HG02943 (cell line): ENCODE data around the gene TJP2.
"Not testable (repeated sequence)": the region's sequence is repeated elsewhere in the genome, so short reads cannot be mapped to it uniquely, and the experiment has no call there.

Experiments
- ATAC-seq: cut with Tn5 transposase; IDR thresholded peaks from one replicate; pipeline ENCODE4 v1.9.1; 2021; ENCODE audit warnings: mild to moderate bottlenecking, low read depth, moderate library complexity; ENCODE audit not compliant: unreplicated experiment

TJP2 gene

GRCh38 chr9:69272212-69272611 is 98.1 kb downstream of the TJP2 start:
- no peak for ATAC-seq

DNA sequence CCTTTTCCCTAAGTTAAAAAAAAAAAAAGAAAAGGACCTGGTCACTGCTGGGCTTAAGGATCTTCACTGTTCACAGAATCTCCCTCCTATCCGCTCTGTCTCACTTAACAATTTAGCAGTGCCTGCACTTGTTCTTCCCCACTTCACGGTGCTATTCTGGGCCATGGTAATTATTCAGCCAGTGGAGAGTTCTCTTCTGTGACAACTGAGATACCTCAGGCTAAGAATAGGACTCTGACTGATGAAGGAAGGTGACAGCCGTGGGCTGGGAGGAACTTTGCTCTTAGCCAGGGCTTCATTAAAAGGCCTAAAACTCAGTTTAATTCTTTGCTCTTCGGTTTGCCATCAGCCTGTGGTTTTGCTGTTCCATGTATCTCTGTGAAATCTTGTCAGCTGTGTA is 99.1 kb downstream of the TJP2 start:
- no peak for ATAC-seq

GRCh38 chr9:69276775-69277174 is 102.7 kb downstream of the TJP2 start:
- ATAC-seq: no peak

DNA sequence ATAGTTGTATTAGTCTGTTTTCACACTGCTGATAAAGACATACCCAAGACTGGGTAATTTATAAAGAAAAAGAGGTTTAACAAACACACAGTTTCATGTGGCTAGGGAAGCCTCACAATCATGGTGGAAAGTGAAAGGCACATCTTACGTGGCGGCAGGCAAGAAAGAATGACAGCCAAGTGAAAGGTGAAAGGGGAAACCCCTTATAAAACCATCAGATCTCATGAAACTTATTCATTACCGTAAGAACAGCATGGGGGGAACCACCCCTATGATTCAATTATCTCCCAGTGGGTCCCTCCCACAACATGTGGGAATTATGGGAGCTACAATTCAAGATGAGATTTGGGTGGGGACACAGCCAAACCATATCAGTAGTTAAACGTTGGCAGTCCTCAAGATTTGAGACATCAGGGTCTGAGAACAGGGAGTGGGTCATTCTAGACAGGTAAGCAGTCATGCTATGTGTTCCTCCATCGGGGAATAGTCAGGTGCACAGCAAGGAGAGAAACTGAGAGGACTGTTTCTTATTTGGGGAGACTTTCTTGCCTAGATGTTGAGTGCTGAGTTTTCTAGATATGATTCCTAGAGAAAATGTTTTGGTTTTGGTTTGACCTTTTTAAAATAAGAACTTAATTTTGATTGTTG is 105.1 kb downstream of the TJP2 start:
- ATAC-seq: no peak

DNA sequence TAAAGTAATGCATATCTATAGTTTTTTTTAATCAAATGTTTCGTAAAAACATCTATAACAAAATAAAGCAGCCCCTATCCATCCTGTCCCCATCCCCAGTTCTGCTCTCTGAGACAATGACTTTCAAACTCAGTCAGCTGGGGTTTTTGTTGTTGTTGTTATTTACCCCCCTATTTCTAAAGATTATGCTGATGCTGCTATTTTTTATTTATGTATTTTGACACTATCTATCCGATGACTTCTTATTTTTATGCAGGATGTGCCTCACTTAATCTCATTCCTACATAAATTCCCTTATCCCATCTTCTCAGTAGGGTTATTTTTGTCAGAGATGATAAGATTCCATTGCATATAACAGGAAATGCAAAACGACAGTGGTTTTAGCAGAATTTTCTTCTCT is 105.7 kb downstream of the TJP2 start:
- no peak for ATAC-seq

GRCh38 chr9:69283003-69283402 is 108.9 kb downstream of the TJP2 start:
- no peak for ATAC-seq

- no peak for ATAC-seq
Measured at GRCh38 chr9:69292078-69292477, 118.0 kb downstream of the TJP2 start.

- no peak for ATAC-seq
Measured at GRCh38 chr9:69293156-69293555, 119.1 kb downstream of the TJP2 start.

DNA sequence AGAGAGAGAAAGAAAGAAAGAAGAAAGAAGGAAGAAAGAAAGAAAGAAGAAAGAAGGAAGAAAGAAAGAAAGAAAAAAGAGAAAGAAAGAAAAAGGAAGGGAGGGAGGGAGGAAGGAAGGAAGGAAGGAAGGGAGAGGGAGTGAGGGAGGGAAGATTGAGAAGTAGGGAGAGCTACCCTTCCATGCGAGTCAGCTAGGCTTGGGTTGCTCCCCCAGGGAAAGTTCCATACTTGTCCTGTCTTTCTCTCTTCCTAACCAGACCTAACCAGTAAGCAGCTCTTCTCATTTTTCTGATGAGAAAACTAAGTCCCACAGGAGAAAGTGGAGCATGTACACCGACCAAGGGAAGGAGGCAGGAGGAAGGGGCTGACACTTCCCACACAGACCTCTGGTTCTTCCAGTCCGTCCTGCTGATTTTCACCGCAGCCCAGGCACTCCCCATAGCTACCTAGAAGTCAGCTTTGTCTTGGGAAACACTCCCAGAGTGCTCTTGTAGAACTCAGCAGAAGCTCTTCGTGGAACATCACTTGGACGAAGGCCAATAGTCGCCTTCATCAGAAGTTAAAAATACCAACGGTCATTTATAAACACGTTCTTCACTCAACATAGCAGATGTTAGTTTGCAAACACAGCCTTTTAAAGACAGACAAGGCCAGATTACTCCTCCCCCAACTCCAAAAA is 121.9 kb downstream of the TJP2 start:
- ATAC-seq: no peak

GRCh38 chr9:69297300-69297980 is 123.4 kb downstream of the TJP2 start:
- ATAC-seq: no peak

GRCh38 chr9:69299315-69299714 is 125.2 kb downstream of the TJP2 start:
- no peak for ATAC-seq

- ATAC-seq: no peak
Measured at GRCh38 chr9:69299826-69300225, 125.7 kb downstream of the TJP2 start.

DNA sequence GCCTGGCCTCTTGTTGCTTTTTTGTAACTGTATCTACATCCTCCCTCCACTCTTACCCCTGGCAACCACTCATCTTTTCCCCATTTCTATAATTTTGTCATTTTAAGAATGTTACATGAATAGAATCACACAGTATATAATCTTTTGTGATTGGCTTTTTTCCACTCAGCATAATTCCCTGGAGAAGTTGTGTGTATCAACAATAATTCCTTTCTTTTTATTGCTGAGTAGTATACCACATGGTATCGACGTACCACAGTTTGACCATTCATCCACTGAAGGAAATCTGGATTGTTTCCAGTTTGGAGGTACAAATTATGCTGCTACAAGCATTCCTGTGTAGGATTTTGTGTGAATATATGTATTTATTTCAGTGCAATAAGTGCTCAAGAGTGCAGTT is 129.3 kb downstream of the TJP2 start:
- ATAC-seq: no peak

DNA sequence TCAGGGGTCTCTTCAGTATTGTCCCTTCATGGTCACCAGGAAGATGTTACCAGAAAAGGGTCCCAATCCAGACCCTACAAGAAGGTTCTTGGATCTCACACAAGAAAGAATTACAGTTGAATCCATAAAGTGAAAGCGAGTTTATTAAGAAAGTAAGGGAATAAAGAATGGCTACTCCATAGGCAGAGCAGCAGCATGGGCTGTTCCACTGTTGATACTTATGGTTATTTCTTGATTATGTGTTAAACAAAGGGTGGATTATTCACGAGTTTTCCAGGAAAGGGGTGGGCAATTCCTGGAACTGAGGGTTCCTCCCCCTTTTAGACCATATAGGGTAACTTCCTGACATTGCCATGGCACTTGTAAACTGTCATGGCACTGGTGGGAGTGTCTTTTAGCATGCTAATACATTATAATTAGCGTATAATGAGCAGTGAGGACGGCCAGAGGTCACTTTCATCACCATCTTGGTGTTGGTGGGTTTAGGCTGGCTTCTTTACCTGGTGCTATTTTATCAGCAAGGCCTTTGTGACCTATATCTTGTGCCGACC is 132.9 kb downstream of the TJP2 start:
- not testable (repeated sequence) for ATAC-seq

- no peak for ATAC-seq
Measured at GRCh38 chr9:69307446-69308205, 133.5 kb downstream of the TJP2 start.

- ATAC-seq: no peak
Measured at GRCh38 chr9:69308206-69308931, 134.3 kb downstream of the TJP2 start.

DNA sequence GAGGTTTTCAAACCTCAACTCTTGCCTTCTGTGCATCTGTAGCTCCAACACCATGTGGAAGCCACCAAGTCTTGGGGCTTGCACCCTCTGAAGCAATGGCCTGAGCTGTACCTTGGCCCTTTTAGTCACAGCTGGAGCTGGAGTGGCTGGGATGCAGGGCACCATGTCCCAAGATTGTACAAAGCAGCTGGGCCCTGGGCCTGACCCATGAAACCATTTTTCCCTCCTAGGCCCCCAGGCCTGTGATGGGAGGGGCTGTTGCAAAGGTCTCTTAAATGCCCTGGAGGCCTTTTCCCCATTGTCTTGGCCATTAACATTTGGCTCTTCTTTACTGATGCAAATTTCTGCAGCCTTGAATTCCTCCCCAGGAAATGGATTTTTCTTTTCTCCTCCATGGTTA is 139.1 kb downstream of the TJP2 start:
- ATAC-seq: no peak

DNA sequence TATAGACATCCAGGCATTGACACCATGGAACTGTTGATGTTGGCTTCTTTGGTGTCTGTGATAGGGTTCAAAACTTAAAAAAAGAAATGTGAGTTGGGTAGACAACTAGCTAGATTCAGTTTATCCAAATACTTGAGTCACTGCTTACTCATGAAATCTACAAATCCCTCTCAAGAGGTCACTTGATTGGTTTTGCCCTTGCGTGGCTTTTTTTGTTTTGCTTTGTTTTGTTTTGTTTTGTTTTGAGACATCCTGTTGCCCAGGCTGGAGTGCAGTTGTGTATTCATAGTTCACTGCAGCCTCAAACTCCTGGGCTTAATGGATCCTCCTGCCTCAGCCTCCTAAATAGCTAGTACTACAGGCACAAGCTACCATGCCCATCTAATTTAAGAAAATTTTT is 140.5 kb downstream of the TJP2 start:
- no peak for ATAC-seq

GRCh38 chr9:69317081-69317480 is 143.0 kb downstream of the TJP2 start:
- no peak for ATAC-seq

- ATAC-seq: no peak
Measured at GRCh38 chr9:69317894-69318293, 143.8 kb downstream of the TJP2 start.
